ENCODE data around the gene GALNT2.

DNA sequence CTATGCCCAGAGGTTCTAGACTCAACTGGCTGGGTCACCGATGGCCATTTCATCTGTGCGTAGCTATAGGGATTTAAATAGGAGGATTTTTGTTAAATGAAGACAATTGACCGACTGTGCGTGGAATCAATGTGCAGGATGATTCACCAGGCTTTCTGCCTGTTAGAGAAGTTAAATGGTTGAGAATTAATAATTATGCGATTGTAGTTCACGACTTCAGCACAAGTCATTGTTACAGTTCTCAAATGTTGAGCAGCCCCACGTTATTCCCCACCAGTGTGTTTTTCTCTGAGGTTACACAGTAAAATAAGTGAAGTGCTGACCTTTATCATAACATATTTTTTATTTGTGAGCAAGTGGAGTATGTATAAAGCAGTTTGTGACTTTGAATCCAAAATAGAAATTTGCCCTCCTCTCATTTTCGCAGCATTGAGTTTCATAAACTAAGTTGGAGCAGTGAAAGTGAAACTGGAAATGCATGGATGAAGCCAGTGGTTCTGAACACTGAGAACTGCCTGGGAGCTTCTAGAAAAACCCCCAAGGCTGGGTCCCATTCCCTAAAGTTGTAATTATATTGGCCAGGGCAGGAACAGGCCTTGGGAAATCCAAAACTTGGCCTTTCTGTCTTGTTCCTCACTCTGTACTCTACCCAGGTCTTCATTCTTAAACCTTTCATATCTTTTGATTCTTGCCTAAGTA is 102.6 kb downstream of the GALNT2 start:
- TF ChIP-seq CTCF (IDR thresholded peaks at IDR 0.05; ENCODE audit: insufficient read depth, low read length) (no peak), POLR2AphosphoS5 (IDR thresholded peaks at IDR 0.05; ENCODE audit: low read depth) (no peak), REST (IDR thresholded peaks at IDR 0.05; ENCODE audit: insufficient replicate concordance, low read depth) (no peak), SPI1 (IDR thresholded peaks at IDR 0.05; ENCODE audit: borderline replicate concordance, low read depth) (no peak), GABPA (IDR thresholded peaks at IDR 0.05; ENCODE audit: low read depth) (no peak)
